ENCODE data around the gene SLC66A3.

DNA sequence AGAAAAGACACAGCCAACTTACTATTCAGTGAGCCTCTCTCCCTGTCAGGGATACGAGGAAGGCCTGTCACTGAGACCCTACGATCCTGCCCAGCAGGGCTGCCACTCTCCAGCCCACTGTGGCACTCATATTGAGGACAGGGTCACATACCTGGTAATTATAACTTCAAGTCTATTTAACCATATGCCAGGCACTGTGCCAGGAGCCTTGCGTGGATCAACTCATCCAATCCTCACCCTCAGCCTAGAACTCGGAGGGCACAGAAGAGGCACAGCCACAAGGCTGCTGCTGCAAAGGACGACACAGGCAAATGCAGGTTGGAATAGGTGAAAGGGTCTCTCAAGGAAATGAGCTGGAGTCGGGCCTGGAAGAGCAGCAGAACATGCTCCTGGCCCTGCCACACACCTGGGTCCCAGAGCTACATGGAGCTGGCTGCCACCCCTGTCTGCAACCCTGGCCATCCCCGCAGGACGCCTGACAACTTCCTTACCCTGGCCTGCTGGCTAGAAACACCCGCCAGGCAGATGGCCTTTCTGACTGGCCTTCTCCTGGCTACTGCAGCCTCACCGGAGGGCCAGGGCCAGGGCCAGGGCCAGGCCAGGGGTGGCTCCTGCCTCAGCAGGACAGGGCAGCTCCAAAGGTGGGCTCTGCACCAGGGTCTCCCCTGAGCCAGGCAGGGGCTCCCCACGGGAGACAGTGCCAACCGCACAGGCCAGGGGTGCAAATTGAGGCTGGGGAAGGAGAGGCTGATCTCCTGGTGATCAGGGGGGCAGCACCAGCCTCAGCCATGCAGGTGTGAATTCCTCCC, 32.1 kb upstream of the SLC66A3 start:
- TF ChIP-seq, protein P1, sequence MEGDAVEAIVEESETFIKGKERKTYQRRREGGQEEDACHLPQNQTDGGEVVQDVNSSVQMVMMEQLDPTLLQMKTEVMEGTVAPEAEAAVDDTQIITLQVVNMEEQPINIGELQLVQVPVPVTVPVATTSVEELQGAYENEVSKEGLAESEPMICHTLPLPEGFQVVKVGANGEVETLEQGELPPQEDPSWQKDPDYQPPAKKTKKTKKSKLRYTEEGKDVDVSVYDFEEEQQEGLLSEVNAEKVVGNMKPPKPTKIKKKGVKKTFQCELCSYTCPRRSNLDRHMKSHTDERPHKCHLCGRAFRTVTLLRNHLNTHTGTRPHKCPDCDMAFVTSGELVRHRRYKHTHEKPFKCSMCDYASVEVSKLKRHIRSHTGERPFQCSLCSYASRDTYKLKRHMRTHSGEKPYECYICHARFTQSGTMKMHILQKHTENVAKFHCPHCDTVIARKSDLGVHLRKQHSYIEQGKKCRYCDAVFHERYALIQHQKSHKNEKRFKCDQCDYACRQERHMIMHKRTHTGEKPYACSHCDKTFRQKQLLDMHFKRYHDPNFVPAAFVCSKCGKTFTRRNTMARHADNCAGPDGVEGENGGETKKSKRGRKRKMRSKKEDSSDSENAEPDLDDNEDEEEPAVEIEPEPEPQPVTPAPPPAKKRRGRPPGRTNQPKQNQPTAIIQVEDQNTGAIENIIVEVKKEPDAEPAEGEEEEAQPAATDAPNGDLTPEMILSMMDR (IDR thresholded peaks at IDR 0.05), result no peak
- TF ChIP-seq POLR2A (IDR thresholded peaks at IDR 0.05), result no peak

All from testis (tissue), 2 donors.